GM19035 (cell line): ENCODE results near the gene HRAS.
"Not testable (repeated sequence)": the region's sequence is repeated elsewhere in the genome, so short reads cannot be mapped to it uniquely, and the experiment has no call there.

Source experiments
- ATAC-seq: cut with Tn5 transposase; IDR thresholded peaks from one replicate; pipeline ENCODE4 v1.9.1; 2021; ENCODE audit not compliant: unreplicated experiment

HRAS gene

GRCh38 chr11:535519-536454 is at the start of gene HRAS:
HRAS (minus strand) TSS chr11:535576.
- ATAC-seq: peak; percentile 68

GRCh38 chr11:584287-584686 is 48.9 kb upstream of the HRAS start:
- no peak for ATAC-seq

GRCh38 chr11:581752-582151 is 46.4 kb upstream of the HRAS start:
- no peak for ATAC-seq

GRCh38 chr11:581342-581741 is 46.0 kb upstream of the HRAS start:
- no peak for ATAC-seq

GRCh38 chr11:579830-580601 is 44.6 kb upstream of the HRAS start:
- ATAC-seq: no peak

- ATAC-seq: no peak
Observed at GRCh38 chr11:578276-579035, 43.1 kb upstream of the HRAS start.

GRCh38 chr11:577611-577894 is 42.2 kb upstream of the HRAS start:
- ATAC-seq: no peak

- ATAC-seq: no peak
Observed at GRCh38 chr11:576811-577610, 41.6 kb upstream of the HRAS start.

GRCh38 chr11:575996-576768 is 40.8 kb upstream of the HRAS start, which contains the start of gene PHRF1:
PHRF1 (plus strand) TSS chr11:576470; CDS start chr11:581513, 5,043 bp downstream.
- peak; percentile 86 for ATAC-seq

- ATAC-seq: peak; percentile 28
Observed at GRCh38 chr11:575313-575995, 40.1 kb upstream of the HRAS start.

GRCh38 chr11:574632-575312 is 39.4 kb upstream of the HRAS start:
- no peak for ATAC-seq

GRCh38 chr11:574031-574570 is 38.7 kb upstream of the HRAS start:
- ATAC-seq: not testable (repeated sequence)

GRCh38 chr11:573146-573759 is 37.9 kb upstream of the HRAS start:
- no peak for ATAC-seq

- ATAC-seq: no peak
Observed at GRCh38 chr11:571802-572185, 36.4 kb upstream of the HRAS start.

GRCh38 chr11:569158-569885 is 33.9 kb upstream of the HRAS start:
- no peak for ATAC-seq

GRCh38 chr11:568306-569157 is 33.2 kb upstream of the HRAS start:
- peak; percentile 89 for ATAC-seq
